Amniotic stem cell (primary cell): Measurements from ENCODE around the gene NFATC1.
"Not testable (repeated sequence)": the region's sequence is repeated elsewhere in the genome, so short reads cannot be mapped to it uniquely, and the experiment has no call there.

Source experiments
- DNase-seq: peaks from one replicate; lab custom pipeline; 2025; lab: John Stamatoyannopoulos, UW

NFATC1 gene

GRCh38 chr18:79375441-79376154 is 20.1 kb upstream of the NFATC1 start:
- no peak for DNase-seq

GRCh38 chr18:79376661-79377060 is 19.1 kb upstream of the NFATC1 start:
- DNase-seq: not testable (repeated sequence)

- no peak for DNase-seq
Measured at GRCh38 chr18:79377187-79377891, 18.4 kb upstream of the NFATC1 start.

- DNase-seq: no peak
Measured at GRCh38 chr18:79378536-79379250, 17.0 kb upstream of the NFATC1 start.

GRCh38 chr18:79379251-79379905 is 16.4 kb upstream of the NFATC1 start:
- no peak for DNase-seq

- DNase-seq: no peak
Measured at GRCh38 chr18:79379931-79380815, 15.6 kb upstream of the NFATC1 start.

GRCh38 chr18:79380816-79381806 is 14.6 kb upstream of the NFATC1 start:
- no peak for DNase-seq

- DNase-seq: no peak
Measured at GRCh38 chr18:79381811-79382311, 13.9 kb upstream of the NFATC1 start.

GRCh38 chr18:79382681-79383387 is 12.9 kb upstream of the NFATC1 start:
- DNase-seq: no peak

- DNase-seq: no peak
Measured at GRCh38 chr18:79383388-79384056, 12.2 kb upstream of the NFATC1 start.

- no peak for DNase-seq
Measured at GRCh38 chr18:79384151-79384807, 11.5 kb upstream of the NFATC1 start.

- DNase-seq: no peak
Measured at GRCh38 chr18:79384834-79385233, 10.9 kb upstream of the NFATC1 start.

- no peak for DNase-seq
Measured at GRCh38 chr18:79385326-79385707, 10.4 kb upstream of the NFATC1 start.

GRCh38 chr18:79385708-79386341 is 9.9 kb upstream of the NFATC1 start:
- no peak for DNase-seq

- DNase-seq: no peak
Measured at GRCh38 chr18:79386547-79386946, 9.2 kb upstream of the NFATC1 start.

- no peak for DNase-seq
Measured at GRCh38 chr18:79387214-79387613, 8.5 kb upstream of the NFATC1 start.

GRCh38 chr18:79387615-79388014 is 8.1 kb upstream of the NFATC1 start:
- DNase-seq: no peak

- no peak for DNase-seq
Measured at GRCh38 chr18:79388043-79388442, 7.7 kb upstream of the NFATC1 start.
